Fibroblast of lung (primary cell): ENCODE measurements around the gene HK3.
A peak's percentile ranks its signal among the peaks of the same experiment; 100 is the strongest.

Source experiments
- CTCF ChIP-seq, 2 donors: IDR thresholded peaks in 1 of 2; conservative IDR thresholded peaks in 1 of 2; 1 replicate in 1 of 2; 2 replicates in 1 of 2; pipeline ENCODE4 v1.5.1; 2011 to 2012; ENCODE audit warnings: low read length in 2 of 2, control low read depth in 1 of 2, inconsistent platforms in 1 of 2, low read depth in 1 of 2, mild to moderate bottlenecking in 1 of 2
- EZH2 ChIP-seq: IDR thresholded peaks from 2 replicates; pipeline ENCODE4 v1.5.1; 2012; ENCODE audit warnings: low read length, control low read depth, mild to moderate bottlenecking; ENCODE audit errors: missing control alignments

- no peak for TF ChIP-seq CTCF (conservative IDR thresholded peaks at IDR 0.05 in 1 of 2, IDR thresholded peaks at IDR 0.05 in 1 of 2; ENCODE audit: low read depth in 1 of 2, low read length in 2 of 2)
- peak; percentile 16 for TF ChIP-seq EZH2
Measured at GRCh38 chr5:176875014-176875550, 24.1 kb downstream of the HK3 start.
